Osteoblast (primary cell): ENCODE measurements around the gene TLCD5. TPM values are rescaled to one million over a fixed set of nuclear protein-coding genes. Genes with fewer than 3 reads are reported as not detected.

Source experiments
- DNase-seq: peaks from one replicate; pipeline ENCODE4 v3.0.0; 2011; ENCODE audit warnings: low spot score, mixed read lengths; ENCODE audit not compliant: insufficient read length; ENCODE audit errors: missing footprints
- H2AFZ ChIP-seq: 2 replicates; pipeline ENCODE4 v1.6.0; 2011; ENCODE audit warnings: mild to moderate bottlenecking, low read length
- H3K27ac ChIP-seq: 2 replicates; pipeline ENCODE4 v1.5.1; 2011; ENCODE audit warnings: mild to moderate bottlenecking, low read depth, low read length, moderate library complexity
- H3K27me3 ChIP-seq: 2 replicates; pipeline ENCODE4 v1.6.0; 2012; ENCODE audit warnings: mild to moderate bottlenecking, control low read depth, inconsistent platforms, low read length, moderate library complexity; ENCODE audit not compliant: insufficient read depth
- H3K36me3 ChIP-seq: 2 replicates; pipeline ENCODE4 v1.5.1; 2011; ENCODE audit warnings: mild to moderate bottlenecking, low read length, control low read depth, moderate library complexity; ENCODE audit not compliant: insufficient read depth
- H3K4me1 ChIP-seq: 2 replicates; pipeline ENCODE4 v1.5.1; 2011; ENCODE audit warnings: mild to moderate bottlenecking, low read length, control low read depth, moderate library complexity; ENCODE audit not compliant: insufficient read depth
- H3K4me2 ChIP-seq: 2 replicates; pipeline ENCODE4 v1.6.0; 2011; ENCODE audit warnings: mild to moderate bottlenecking, low read length; ENCODE audit not compliant: insufficient read depth
- H3K4me3 ChIP-seq: fragments of 200-600 bp; sonication (generic); 3 replicates; pipeline ENCODE4 v1.5.1; 2012; ENCODE audit warnings: mild to moderate bottlenecking, low read length, inconsistent platforms; ENCODE audit not compliant: insufficient read depth
- H3K79me2 ChIP-seq: 2 replicates; pipeline ENCODE4 v1.6.0; 2012; ENCODE audit warnings: mild to moderate bottlenecking, low read length, control low read depth, inconsistent platforms; ENCODE audit not compliant: insufficient read depth
- H3K9me3 ChIP-seq: 2 replicates; pipeline ENCODE4 v1.5.1; 2011; ENCODE audit warnings: low read depth, low read length, control low read depth
- H4K20me1 ChIP-seq: 2 replicates; pipeline ENCODE4 v1.6.0; 2012; ENCODE audit warnings: mild to moderate bottlenecking, low read length, control low read depth; ENCODE audit not compliant: insufficient read depth
- total RNA-seq: library from RNA; depleted of rRNA; stranded (reverse); fragments of >200 nt; gene quantifications from 2 replicates; pipeline ENCODE4 v1.2.3, GENCODE V29; 2012
- TF ChIP-seq, protein P1 (sequence below): IDR thresholded peaks from 2 replicates; pipeline ENCODE4 v1.5.1; 2011; ENCODE audit warnings: mild to moderate bottlenecking, low read depth, low read length, moderate library complexity; ENCODE audit errors: extremely low read depth

Gene TLCD5
- total RNA-seq, 1 donor = 11.9 TPM

DNA sequence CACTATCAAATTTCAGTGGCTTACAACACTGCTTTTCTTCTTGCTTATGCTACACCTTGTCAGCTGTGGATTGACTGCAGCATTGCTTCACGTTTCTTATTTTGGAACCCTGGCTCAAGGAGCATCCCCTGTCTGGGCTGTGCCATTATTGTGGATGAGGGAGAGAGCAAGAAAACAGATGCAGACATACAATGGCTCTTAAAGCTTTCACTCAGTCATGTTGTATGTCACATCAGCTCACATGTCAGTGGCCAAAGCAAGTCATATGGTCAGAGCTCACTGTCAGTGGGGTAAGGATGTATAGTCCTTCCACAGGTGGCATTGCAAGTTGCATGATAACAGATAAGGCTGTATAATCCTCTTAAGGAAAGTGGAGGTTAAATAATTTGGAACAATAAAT is 21.1 kb downstream of the TLCD5 start:
- Histone ChIP-seq H4K20me1 (peaks cover 76% of the 10 kb centered on the region), H3K27me3 (no peaks in the 10 kb centered on the region), H3K79me2 (peaks cover 93% of the 10 kb centered on the region), H3K4me1 (peaks cover 37% of the 10 kb centered on the region), H3K27ac (no peak overlapping the region), H3K9me3 (no peaks in the 10 kb centered on the region), H3K4me3 (no peak overlapping the region), H2AFZ (no peak overlapping the region), H3K36me3 (no peaks in the 10 kb centered on the region), H3K4me2 (no peak overlapping the region)
- no peak for DNase-seq
- TF ChIP-seq, protein P1, sequence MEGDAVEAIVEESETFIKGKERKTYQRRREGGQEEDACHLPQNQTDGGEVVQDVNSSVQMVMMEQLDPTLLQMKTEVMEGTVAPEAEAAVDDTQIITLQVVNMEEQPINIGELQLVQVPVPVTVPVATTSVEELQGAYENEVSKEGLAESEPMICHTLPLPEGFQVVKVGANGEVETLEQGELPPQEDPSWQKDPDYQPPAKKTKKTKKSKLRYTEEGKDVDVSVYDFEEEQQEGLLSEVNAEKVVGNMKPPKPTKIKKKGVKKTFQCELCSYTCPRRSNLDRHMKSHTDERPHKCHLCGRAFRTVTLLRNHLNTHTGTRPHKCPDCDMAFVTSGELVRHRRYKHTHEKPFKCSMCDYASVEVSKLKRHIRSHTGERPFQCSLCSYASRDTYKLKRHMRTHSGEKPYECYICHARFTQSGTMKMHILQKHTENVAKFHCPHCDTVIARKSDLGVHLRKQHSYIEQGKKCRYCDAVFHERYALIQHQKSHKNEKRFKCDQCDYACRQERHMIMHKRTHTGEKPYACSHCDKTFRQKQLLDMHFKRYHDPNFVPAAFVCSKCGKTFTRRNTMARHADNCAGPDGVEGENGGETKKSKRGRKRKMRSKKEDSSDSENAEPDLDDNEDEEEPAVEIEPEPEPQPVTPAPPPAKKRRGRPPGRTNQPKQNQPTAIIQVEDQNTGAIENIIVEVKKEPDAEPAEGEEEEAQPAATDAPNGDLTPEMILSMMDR = no peak

DNA sequence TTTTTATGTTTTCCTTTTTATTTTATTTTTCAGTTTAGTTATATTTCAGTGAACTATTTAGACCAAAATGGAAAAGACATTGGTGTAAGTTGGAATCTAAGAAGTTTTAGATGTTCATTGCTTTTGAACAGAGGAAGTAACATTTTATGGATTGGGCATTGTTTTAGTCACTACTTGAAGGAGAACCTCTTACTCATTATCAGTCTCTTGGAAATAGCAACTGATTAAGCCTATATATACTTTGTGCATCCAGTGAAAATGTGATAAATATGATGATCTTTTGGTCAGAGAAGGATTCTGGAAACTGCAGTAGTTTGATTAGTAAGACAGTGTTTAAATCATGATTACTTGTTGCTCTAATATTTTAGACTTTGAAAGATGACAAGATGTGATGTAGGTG is 25.5 kb downstream of the TLCD5 start:
- H2AFZ ChIP-seq = no peak overlapping the region

DNA sequence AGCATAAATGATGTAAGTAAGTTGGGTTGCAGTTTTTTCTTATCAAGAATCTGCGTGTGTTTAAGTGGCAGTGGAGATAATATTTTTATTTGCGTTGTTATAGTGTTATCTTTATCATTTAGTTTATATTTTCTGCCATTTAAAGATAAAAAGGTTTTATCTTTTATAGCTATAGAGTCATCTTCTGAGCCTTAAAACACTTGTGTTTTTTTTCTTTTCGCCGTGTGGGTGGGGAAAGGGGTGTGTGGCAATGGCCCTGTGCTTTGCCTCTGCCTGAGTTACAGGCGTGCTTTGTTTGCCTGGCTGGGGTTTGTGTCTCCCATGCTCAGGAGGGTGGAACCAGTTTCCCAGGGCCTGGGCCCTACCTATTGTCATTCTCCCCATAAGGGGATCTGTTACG is 27.3 kb downstream of the TLCD5 start:
- Histone ChIP-seq H3K27me3 (no peaks in the 10 kb centered on the region), H3K4me2 (no peak overlapping the region), H3K4me1 (peaks cover 10% of the 10 kb centered on the region), H2AFZ (no peak overlapping the region), H3K36me3 (no peaks in the 10 kb centered on the region), H4K20me1 (peaks cover 74% of the 10 kb centered on the region), H3K27ac (no peak overlapping the region), H3K79me2 (peaks cover 97% of the 10 kb centered on the region), H3K4me3 (no peak overlapping the region), H3K9me3 (no peaks in the 10 kb centered on the region)
- TF ChIP-seq, protein P1 = no peak
- no peak for DNase-seq

More for the DNA sequence above, 25.5 kb downstream of the TLCD5 start:
- H4K20me1 ChIP-seq = peaks cover 72% of the 10 kb centered on the region
- peaks cover 23% of the 10 kb centered on the region for H3K4me1 ChIP-seq
- H3K36me3 ChIP-seq = no peaks in the 10 kb centered on the region
- H3K27me3 ChIP-seq = no peaks in the 10 kb centered on the region
- H3K4me3 ChIP-seq = no peak overlapping the region
- H3K9me3 ChIP-seq = no peaks in the 10 kb centered on the region
- no peak overlapping the region for H3K4me2 ChIP-seq
- H3K27ac ChIP-seq = no peak overlapping the region
- no peak for DNase-seq
- H3K79me2 ChIP-seq = peaks cover 96% of the 10 kb centered on the region
- TF ChIP-seq, protein P1 = no peak

DNA sequence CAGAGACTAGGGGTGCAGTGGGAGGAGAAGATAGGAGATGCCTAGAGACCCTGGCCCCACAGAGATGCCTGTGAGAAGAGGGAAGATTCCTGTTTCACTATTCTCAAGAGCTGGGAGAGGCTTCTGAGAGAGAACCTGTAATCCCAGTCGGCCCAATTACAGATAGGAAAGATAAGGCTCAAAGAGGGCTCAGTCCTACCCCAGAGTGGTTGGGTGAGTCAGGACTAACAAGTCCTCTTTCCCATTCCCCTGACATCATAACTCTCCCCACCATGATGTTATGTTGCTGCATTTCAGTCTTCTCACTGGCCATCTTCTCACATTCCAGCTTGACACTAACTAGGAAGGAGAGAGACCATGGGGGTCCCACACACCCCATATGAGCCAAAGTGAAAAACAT is 29.0 kb downstream of the TLCD5 start:
- Histone ChIP-seq H3K4me2 (no peak overlapping the region), H2AFZ (no peak overlapping the region), H3K27me3 (no peaks in the 10 kb centered on the region), H3K4me1 (peaks cover 5% of the 10 kb centered on the region), H3K27ac (no peak overlapping the region), H3K36me3 (no peaks in the 10 kb centered on the region), H3K79me2 (peaks cover 97% of the 10 kb centered on the region), H4K20me1 (peaks cover 75% of the 10 kb centered on the region), H3K4me3 (no peak overlapping the region), H3K9me3 (no peaks in the 10 kb centered on the region)
- DNase-seq = no peak
- TF ChIP-seq, protein P1 = no peak
